ENCODE data around the gene PSME1.

GRCh38 chr14:24138396-24139271, 2.6 kb downstream of the PSME1 start:
- TF ChIP-seq JUN (IDR thresholded peaks at IDR 0.05): no peak
- no peak for TF ChIP-seq CTCF (IDR thresholded peaks at IDR 0.05)

Measured in A549 (cell line).